Loucy (cell line): ENCODE data around the gene EZH1.

Source experiments
- H2AFZ ChIP-seq: fragments of 200-600 bp; sonication (generic); 2 replicates; pipeline ENCODE4 v1.6.0; 2016; ENCODE audit warnings: antibody characterized with exemption, mild to moderate bottlenecking, low read length, moderate library complexity
- H3F3A ChIP-seq: fragments of 200-600 bp; 2 replicates; pipeline ENCODE4 v1.6.0; 2016; ENCODE audit warnings: antibody characterized with exemption, low read depth, mild to moderate bottlenecking
- H3K27me3 ChIP-seq: fragments of 200-600 bp; sonication (generic); 2 replicates; pipeline ENCODE4 v1.6.1; 2014; ENCODE audit warnings: low read length, mild to moderate bottlenecking; ENCODE audit not compliant: insufficient read depth, poor library complexity, severe bottlenecking
- H3K36me3 ChIP-seq: fragments of 200-600 bp; sonication (generic); 2 replicates; pipeline ENCODE4 v1.6.1; 2016; ENCODE audit warnings: low read length; ENCODE audit not compliant: insufficient read depth
- H3K4me1 ChIP-seq: fragments of 200-600 bp; sonication (generic); 2 replicates; pipeline ENCODE4 v1.5.1; 2014; ENCODE audit warnings: low read length, mild to moderate bottlenecking; ENCODE audit not compliant: insufficient read depth, poor library complexity, severe bottlenecking
- H3K4me2 ChIP-seq: fragments of 200-600 bp; sonication (generic); 2 replicates; pipeline ENCODE4 v1.6.0; 2014; ENCODE audit warnings: antibody characterized with exemption, low read length, low read depth, mild to moderate bottlenecking; ENCODE audit not compliant: poor library complexity, severe bottlenecking
- H3K4me3 ChIP-seq: fragments of 200-600 bp; sonication (generic); 2 replicates; pipeline ENCODE4 v1.5.1; 2014; ENCODE audit warnings: low read length, mild to moderate bottlenecking, mixed read lengths; ENCODE audit not compliant: poor library complexity, severe bottlenecking
- H3K79me2 ChIP-seq: fragments of 200-600 bp; sonication (generic); 2 replicates; pipeline ENCODE4 v1.6.1; 2014; ENCODE audit warnings: low read length; ENCODE audit not compliant: insufficient read depth
- H3K9ac ChIP-seq: fragments of 200-600 bp; sonication (generic); 2 replicates; pipeline ENCODE4 v1.6.0; 2014; ENCODE audit warnings: mild to moderate bottlenecking, low read depth, low read length, moderate library complexity; ENCODE audit not compliant: poor library complexity, severe bottlenecking
- H3K9me2 ChIP-seq: fragments of 200-600 bp; sonication (generic); replicated peaks from 2 replicates; pipeline ENCODE4 v1.6.1; 2016; ENCODE audit warnings: low read depth, low read length, mixed read lengths
- H3K9me3 ChIP-seq: fragments of 200-600 bp; sonication (generic); 2 replicates; pipeline ENCODE4 v1.6.1; 2014; ENCODE audit warnings: mild to moderate bottlenecking, antibody characterized with exemption, low read length, low read depth; ENCODE audit not compliant: insufficient read depth
- H4K20me1 ChIP-seq: fragments of 200-600 bp; sonication (generic); 2 replicates; pipeline ENCODE4 v1.6.0; 2014; ENCODE audit warnings: antibody characterized with exemption, low read length, mild to moderate bottlenecking; ENCODE audit not compliant: insufficient read depth, poor library complexity, severe bottlenecking
- CTCF ChIP-seq: fragments of 200-600 bp; sonication (generic); conservative IDR thresholded peaks from 2 replicates; pipeline ENCODE4 v1.5.1; 2014; ENCODE audit warnings: mild to moderate bottlenecking, antibody characterized with exemption, low read length
- EZH2phosphoT487 ChIP-seq: fragments of 200-600 bp; IDR thresholded peaks from 2 replicates; pipeline ENCODE4 v1.6.1; 2018; ENCODE audit warnings: antibody characterized with exemption, mild to moderate bottlenecking, moderate library complexity, borderline replicate concordance

Gene EZH1

GRCh38 chr17:42690596-42690995, 54.2 kb downstream of the EZH1 start:
- H3K4me1 ChIP-seq: no peaks in the 10 kb centered on the region
- H3K36me3 ChIP-seq: no peaks in the 10 kb centered on the region
- H3F3A ChIP-seq: no peaks in the 10 kb centered on the region
- no peak overlapping the region for H3K9ac ChIP-seq
- no peak overlapping the region for H3K4me3 ChIP-seq
- H3K9me2 ChIP-seq: no peaks in the 10 kb centered on the region
- H3K4me2 ChIP-seq: no peak overlapping the region
- H4K20me1 ChIP-seq: no peaks in the 10 kb centered on the region
- no peaks in the 10 kb centered on the region for H3K9me3 ChIP-seq
- H3K79me2 ChIP-seq: no peaks in the 10 kb centered on the region
- no peak for TF ChIP-seq CTCF
- TF ChIP-seq EZH2phosphoT487: no peak
- H3K27me3 ChIP-seq: no peaks in the 10 kb centered on the region
- H2AFZ ChIP-seq: no peak overlapping the region

GRCh38 chr17:42687707-42688320, 57.0 kb downstream of the EZH1 start:
- H3K4me3 ChIP-seq: no peak overlapping the region
- no peaks in the 10 kb centered on the region for H3K79me2 ChIP-seq
- no peak overlapping the region for H3K4me2 ChIP-seq
- H3K27me3 ChIP-seq: no peaks in the 10 kb centered on the region
- H4K20me1 ChIP-seq: no peaks in the 10 kb centered on the region
- H3K4me1 ChIP-seq: no peaks in the 10 kb centered on the region
- H3F3A ChIP-seq: no peaks in the 10 kb centered on the region
- TF ChIP-seq EZH2phosphoT487 (no peak), CTCF (no peak)
- H2AFZ ChIP-seq: no peak overlapping the region
- no peaks in the 10 kb centered on the region for H3K9me3 ChIP-seq
- no peaks in the 10 kb centered on the region for H3K36me3 ChIP-seq
- no peak overlapping the region for H3K9ac ChIP-seq
- H3K9me2 ChIP-seq: no peaks in the 10 kb centered on the region

DNA sequence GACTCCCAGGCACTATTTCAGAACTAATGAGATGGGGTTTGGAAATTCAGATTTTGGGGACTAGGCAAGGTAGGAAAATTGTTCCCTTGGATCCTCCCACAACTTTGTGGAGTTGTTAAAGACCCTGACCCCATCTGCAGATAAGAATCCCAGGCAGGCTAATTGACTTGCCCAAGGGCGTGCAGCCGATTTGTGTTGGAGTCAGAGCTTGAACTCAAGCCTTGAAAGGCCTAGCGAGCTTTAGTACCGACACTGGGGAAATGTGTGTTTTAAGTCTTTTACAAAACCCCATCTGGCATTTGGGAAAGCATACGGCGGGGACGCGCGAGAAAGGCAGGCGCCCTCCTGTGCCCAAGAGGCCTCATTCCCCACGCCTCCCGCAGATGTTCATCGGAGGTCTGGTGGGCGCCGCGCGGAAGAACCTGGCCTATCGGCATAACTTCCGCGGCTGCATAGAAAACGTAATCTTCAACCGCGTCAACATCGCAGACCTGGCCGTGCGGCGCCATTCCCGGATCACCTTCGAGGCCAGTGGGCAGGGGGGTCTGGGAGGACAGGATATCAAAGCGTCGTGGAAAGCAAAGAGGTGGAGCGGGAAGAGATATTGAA, 58.2 kb downstream of the EZH1 start:
- no peak overlapping the region for H3K9ac ChIP-seq
- no peaks in the 10 kb centered on the region for H3K36me3 ChIP-seq
- H3K9me3 ChIP-seq: no peaks in the 10 kb centered on the region
- H3F3A ChIP-seq: no peaks in the 10 kb centered on the region
- H3K4me1 ChIP-seq: peaks cover 8% of the 10 kb centered on the region
- H3K79me2 ChIP-seq: no peaks in the 10 kb centered on the region
- no peaks in the 10 kb centered on the region for H4K20me1 ChIP-seq
- H3K9me2 ChIP-seq: no peaks in the 10 kb centered on the region
- TF ChIP-seq EZH2phosphoT487: no peak
- no peak for TF ChIP-seq CTCF
- no peak overlapping the region for H2AFZ ChIP-seq
- H3K4me2 ChIP-seq: no peak overlapping the region
- H3K27me3 ChIP-seq: no peaks in the 10 kb centered on the region
- H3K4me3 ChIP-seq: no peak overlapping the region
